HG03520 (cell line): ENCODE results near the gene HOXD9.

ENCODE experiments used
- ATAC-seq: cut with Tn5 transposase; IDR thresholded peaks from one replicate; pipeline ENCODE4 v1.9.1; 2021; ENCODE audit warnings: mild to moderate bottlenecking, moderate library complexity; ENCODE audit not compliant: unreplicated experiment

HOXD9 gene

GRCh38 chr2:176164611-176165369 is 42.3 kb downstream of the HOXD9 start:
- no peak for ATAC-seq

- ATAC-seq = no peak
Measured at GRCh38 chr2:176165370-176166050, 43.0 kb downstream of the HOXD9 start.

- no peak for ATAC-seq
Measured at GRCh38 chr2:176166272-176166671, 43.8 kb downstream of the HOXD9 start.

GRCh38 chr2:176167398-176167797 is 44.9 kb downstream of the HOXD9 start:
- no peak for ATAC-seq

- no peak for ATAC-seq
Measured at GRCh38 chr2:176169181-176169580, 46.7 kb downstream of the HOXD9 start.

GRCh38 chr2:176169711-176170110 is 47.2 kb downstream of the HOXD9 start:
- ATAC-seq = no peak

- no peak for ATAC-seq
Measured at GRCh38 chr2:176170602-176171305, 48.2 kb downstream of the HOXD9 start.

GRCh38 chr2:176171351-176172006 is 49.0 kb downstream of the HOXD9 start:
- no peak for ATAC-seq

GRCh38 chr2:176172007-176172894 is 49.7 kb downstream of the HOXD9 start:
- ATAC-seq = no peak

- no peak for ATAC-seq
Measured at GRCh38 chr2:176172895-176173566, 50.5 kb downstream of the HOXD9 start.

GRCh38 chr2:176173567-176174381 is 51.3 kb downstream of the HOXD9 start:
- no peak for ATAC-seq

- no peak for ATAC-seq
Measured at GRCh38 chr2:176174382-176174823, 51.9 kb downstream of the HOXD9 start.
